ENCODE data around the gene HSD17B12. TPM values are rescaled to one million over a fixed set of nuclear protein-coding genes. Genes with fewer than 3 reads are reported as not detected.

The HSD17B12 gene
- total RNA-seq, 4 donors from 2014 or later, result 27.9 to 161 (median 99.8) TPM

- Histone ChIP-seq H3K9me3 (no peaks in the 10 kb centered on the region), H3K27ac (no peak overlapping the region), H3K4me1 (no peaks in the 10 kb centered on the region), H3K27me3 (no peaks in the 10 kb centered on the region), H3K4me3 (no peak overlapping the region), H3K36me3 (no peaks in the 10 kb centered on the region)
- TF ChIP-seq POLR2A (IDR thresholded peaks at IDR 0.05) (no peak), CTCF (IDR thresholded peaks at IDR 0.05) (no peak)
- intact Hi-C loops (cut with DNase I; ENCODE audit: low total_unique reads), result no loop called here
- no peak for DNase-seq
Observed at GRCh38 chr11:43797866-43798265, 117.3 kb downstream of the HSD17B12 start.

GRCh38 chr11:43802509-43802908 is 122.0 kb downstream of the HSD17B12 start:
- no peaks in the 10 kb centered on the region for H3K9me3 ChIP-seq
- H3K4me3 ChIP-seq, result no peak overlapping the region
- no peaks in the 10 kb centered on the region for H3K27me3 ChIP-seq
- intact Hi-C loops (cut with DNase I; ENCODE audit: low total_unique reads), result no loop called here
- H3K27ac ChIP-seq, result no peak overlapping the region
- H3K4me1 ChIP-seq, result no peaks in the 10 kb centered on the region
- H3K36me3 ChIP-seq, result no peaks in the 10 kb centered on the region
- no peak for TF ChIP-seq POLR2A (IDR thresholded peaks at IDR 0.05)
- TF ChIP-seq CTCF (IDR thresholded peaks at IDR 0.05), result no peak
- DNase-seq, result no peak

GRCh38 chr11:43803766-43804165 is 123.2 kb downstream of the HSD17B12 start:
- intact Hi-C loops (cut with DNase I; ENCODE audit: low total_unique reads), result no loop called here
- no peaks in the 10 kb centered on the region for H3K9me3 ChIP-seq
- H3K27ac ChIP-seq, result no peak overlapping the region
- no peak for DNase-seq
- no peak overlapping the region for H3K4me3 ChIP-seq
- H3K27me3 ChIP-seq, result no peaks in the 10 kb centered on the region
- TF ChIP-seq CTCF (IDR thresholded peaks at IDR 0.05) (no peak), POLR2A (IDR thresholded peaks at IDR 0.05) (no peak)
- no peaks in the 10 kb centered on the region for H3K36me3 ChIP-seq
- H3K4me1 ChIP-seq, result no peaks in the 10 kb centered on the region

- no peak for TF ChIP-seq POLR2A (IDR thresholded peaks at IDR 0.05)
- TF ChIP-seq CTCF (IDR thresholded peaks at IDR 0.05), result no peak
- no peak for DNase-seq
- Histone ChIP-seq H3K27ac (no peak overlapping the region), H3K9me3 (no peaks in the 10 kb centered on the region), H3K36me3 (no peaks in the 10 kb centered on the region), H3K4me1 (no peaks in the 10 kb centered on the region), H3K4me3 (no peak overlapping the region), H3K27me3 (no peaks in the 10 kb centered on the region)
- intact Hi-C loops (cut with DNase I; ENCODE audit: low total_unique reads), result no loop called here
Observed at GRCh38 chr11:43806976-43807375, 126.4 kb downstream of the HSD17B12 start.

- Histone ChIP-seq H3K4me1 (no peaks in the 10 kb centered on the region), H3K36me3 (no peaks in the 10 kb centered on the region), H3K27ac (no peak overlapping the region), H3K27me3 (no peaks in the 10 kb centered on the region), H3K9me3 (no peaks in the 10 kb centered on the region), H3K4me3 (no peak overlapping the region)
- no peak for DNase-seq
- TF ChIP-seq POLR2A (IDR thresholded peaks at IDR 0.05) (no peak), CTCF (IDR thresholded peaks at IDR 0.05) (peak in 2 of 4 experiments; percentile 23 to 31)
- intact Hi-C loops (cut with DNase I; ENCODE audit: low total_unique reads), result no loop called here
Observed at GRCh38 chr11:43810929-43811596, 130.5 kb downstream of the HSD17B12 start.
